ENCODE results near the gene GHSR.

GHSR gene

DNA sequence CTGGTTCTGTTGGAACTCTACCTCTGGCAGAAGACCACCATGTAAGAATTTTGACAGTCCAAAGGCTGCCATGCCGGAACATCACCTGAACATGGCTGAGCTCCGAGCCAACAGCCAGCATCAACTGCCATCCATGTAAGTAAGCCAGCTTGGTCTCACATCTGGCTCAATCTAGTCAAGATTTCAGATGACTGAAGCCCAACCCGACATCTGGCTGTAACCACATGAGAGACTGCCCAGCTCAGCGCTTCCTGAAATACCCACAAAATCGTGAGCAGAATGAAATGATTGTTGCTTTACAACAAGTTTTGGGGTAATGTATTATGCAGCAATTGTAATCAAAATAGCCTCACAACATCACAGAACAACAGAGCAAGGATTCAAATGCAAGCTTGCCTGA, 32.9 kb downstream of the GHSR start:
- DNase-seq: no peak

DNA sequence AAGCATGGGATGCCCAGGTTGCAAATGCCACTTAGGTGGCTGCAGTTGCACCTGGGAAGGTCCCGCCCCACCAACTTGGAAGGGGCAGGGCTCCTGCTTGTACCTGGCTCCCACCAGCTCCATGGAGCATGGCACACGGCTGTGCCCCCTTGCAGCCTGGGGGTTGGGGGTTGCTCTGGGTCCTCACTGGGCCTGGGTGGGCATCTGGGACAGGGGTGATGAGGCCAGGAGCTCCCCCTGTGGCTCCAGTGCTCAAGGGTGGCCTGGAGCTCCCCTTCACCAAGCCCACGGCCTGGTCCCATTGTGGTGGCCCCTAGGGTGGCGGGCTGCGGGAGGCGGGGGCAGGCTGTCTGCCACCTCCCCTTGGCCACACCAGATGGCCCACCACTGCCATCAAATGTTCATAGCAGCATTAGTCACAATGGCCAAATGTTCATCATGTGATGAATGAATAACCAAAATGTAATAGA, 36.7 kb downstream of the GHSR start:
- no peak for DNase-seq

DNA sequence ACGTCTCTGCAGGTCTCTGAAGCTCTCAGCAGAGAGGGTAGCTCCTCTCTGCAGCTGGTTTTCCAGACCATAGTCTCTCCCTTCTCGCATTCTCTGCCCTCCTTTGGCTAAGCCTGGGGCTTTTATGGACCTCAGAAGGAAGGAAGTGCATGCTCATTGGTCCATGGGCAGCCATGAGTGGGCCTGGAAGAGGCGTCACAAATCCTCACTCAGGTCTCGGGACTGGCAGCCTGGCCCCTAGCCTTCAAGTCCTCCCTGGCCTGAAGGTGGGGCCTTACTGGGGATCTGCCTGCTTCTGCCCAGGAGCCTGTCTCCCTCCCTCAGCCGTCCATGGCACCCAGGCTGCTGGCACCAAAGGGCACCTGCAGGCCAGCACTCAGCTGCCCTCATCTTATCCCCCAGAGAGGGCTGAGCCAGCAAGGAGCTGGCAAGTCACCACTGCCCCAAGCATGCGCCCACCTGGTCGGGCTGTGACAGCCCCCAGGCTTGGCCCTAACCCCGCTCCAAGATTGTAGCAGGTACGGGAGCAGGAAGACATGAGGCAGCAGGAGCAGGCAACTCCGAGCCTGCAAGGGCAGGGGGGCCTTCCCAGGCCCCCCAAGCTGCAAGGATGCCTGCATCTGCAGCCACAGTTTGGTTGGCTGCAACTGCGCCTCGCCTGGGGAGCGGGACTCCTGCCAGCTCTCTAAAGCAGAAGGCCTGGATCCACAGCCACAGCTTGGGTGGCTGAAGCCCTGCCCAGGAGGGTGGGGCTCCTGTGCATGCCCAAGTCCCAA, 37.4 kb downstream of the GHSR start:
- no peak for DNase-seq

DNA sequence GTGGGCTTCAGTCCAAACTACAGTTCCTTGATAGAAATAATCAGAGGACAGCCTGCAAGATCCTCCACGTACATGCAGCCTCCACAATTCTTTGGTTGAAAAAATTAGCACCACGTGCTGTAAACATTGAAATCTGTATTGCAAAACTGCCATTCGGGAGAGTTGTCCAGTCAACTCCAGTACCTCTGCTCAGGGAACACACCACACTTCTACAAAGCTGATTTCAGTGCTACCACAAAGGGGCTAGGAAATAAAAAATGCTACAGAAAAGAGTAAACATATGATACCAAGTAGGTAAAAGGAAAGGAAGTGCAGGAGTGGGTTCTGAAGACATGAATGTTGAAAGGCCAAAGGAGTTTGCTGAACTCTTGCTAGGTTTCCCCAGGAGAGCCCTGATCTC, 40.4 kb downstream of the GHSR start:
- no peak for DNase-seq

DNA sequence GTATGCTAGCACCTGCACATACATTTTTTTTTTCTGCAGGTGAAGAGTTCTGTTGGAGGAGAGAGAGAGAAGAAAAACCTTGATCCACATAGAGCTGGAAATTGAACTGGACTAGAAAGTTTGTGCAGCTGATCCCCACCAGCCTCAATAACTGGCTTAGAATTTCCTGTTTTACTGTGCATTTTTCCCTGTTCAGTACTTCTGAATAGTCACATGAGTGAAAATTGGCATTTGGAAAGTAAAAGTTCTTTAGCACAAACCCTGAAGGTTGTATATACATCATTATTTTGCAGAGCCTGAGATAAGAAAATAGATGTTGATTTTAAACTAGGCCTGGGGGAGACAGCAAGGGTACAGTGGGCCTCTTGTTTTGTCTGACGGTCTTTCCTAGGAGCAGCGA, 42.3 kb downstream of the GHSR start:
- no peak for DNase-seq

DNA sequence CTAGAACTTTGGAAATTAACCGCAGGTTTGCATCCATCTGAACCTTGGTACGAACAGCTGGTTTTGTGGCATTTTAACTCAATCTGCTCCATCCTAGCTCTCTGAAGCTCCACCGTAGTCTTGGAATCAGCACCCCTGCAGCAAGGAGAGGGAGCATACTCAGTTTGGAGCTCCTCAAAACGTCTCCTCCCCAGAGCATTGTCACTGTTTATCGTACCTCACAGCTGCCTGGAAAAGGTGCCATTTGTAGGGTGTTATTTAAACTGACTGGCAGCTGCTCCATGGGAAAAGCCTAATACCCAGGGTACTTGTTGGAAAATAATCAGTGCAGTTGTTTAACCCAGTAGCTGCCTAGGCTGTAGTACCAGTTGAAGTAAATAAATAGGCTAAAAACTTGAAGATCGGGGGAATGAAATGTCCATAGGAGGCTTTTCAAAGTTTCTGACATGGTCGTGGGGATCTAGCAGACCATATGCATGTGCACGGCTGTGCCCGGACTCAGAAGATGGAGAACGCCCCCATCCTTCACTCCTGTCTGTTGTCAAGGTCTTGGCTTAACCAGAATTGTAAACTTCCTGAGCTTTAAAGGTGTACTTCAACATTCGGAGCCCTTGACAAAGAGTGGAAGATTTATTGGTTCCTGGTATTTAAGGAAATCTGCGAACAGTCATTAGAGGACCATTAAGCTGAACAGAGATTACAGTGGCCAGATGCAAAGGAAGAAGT, 43.9 kb downstream of the GHSR start:
- DNase-seq: no peak

DNA sequence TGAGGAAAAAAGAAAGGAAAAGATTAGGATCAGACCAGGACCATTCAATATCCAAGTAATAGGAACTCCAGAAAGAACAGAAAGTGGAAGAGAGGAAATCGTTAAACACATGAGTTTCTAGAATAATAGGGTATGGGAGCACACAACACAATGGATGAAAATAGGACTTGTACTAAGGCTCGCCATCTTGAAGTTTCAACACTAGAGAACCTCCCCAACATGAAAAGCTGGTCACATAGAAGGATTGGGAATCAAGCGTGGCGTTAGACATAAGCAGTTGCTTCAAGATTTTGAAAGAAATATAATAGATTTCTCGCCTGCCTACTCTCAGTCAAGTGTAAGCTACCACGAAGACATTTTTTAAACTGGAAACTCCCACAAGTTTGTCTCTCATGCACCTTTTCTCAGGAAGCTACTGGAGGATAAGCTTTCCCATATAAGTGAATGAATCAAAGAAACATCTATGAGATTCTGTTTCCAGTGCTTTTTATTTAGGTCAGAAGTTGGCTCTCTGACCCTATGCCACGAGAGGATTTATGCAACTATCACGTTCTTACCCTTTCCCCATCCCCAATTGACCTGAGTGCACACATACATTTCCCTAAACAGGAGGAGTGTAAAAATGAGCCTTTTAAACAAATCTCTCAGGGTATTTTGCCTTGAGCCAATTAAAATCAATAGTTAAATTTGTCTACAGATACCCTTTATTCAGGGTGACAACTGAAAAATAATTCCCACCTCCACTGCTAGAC, 45.2 kb downstream of the GHSR start:
- no peak for DNase-seq

DNA sequence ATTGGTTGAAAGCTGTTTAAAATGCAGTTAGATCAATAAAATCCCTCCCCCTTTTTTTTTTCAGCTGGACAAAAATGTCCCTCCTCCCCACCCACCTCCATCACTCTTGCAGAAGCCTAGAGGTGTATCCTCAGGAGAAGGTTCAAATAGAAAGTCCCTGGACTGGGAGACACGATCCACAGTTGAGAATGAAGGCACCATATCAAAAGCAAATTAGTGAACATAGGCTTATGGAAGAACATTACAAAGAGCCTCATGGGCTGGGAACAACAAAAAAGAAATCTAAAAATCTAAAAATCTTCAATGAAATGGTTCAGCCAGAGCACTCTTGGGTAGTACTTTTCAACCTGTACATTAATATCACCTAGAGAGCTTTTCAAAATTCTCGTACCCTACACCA, 46.2 kb downstream of the GHSR start:
- DNase-seq: no peak

DNA sequence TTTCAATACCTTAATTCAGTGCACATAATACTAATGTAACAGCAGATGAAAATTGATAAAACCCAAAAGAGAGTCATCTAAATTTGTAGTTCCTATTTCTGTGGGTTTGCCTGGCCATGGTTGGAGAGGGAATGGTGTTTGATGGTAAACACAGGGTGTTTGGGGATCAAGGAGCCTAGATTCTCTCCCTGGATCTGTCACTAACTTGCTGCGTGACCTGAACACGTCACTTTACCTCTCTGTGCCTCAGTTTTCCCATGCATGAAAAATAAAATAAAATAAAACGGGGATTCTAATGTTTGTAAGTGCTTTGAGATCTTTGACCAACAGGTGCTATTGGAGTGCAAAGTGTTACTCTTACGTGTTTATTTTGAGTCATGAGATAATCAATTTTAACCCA, 49.8 kb downstream of the GHSR start:
- no peak for DNase-seq

DNA sequence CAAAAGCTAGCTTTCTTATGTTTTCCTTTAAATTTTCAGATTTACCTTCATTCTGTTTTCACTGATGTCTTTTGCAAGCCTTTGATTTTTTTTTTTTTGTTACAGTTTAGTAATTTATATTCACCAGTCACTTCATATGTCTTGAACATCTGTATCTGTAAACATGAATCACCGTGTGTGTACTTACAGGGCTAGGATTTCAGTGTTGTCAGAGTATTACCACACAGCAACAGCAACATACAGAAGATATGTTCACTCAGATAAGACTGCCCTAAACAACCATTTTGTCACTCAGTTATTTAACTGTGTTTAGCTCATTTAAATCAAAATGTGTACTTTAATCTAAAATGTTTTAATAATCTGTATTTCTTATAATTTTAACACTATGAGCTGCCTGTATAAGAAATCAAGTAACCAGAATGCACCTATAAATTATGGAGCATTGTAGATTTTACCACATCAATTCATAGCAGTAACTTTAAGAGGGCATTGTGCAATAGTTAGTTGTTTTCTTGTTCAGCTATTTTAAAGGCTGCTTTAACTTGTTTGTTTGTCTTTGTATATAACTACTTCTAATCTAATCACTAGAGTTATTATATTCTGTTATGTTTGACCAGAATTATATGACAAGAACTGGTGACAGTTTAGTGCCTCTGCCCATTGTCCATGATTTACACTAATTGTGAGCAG, 50.4 kb downstream of the GHSR start:
- no peak for DNase-seq

DNA sequence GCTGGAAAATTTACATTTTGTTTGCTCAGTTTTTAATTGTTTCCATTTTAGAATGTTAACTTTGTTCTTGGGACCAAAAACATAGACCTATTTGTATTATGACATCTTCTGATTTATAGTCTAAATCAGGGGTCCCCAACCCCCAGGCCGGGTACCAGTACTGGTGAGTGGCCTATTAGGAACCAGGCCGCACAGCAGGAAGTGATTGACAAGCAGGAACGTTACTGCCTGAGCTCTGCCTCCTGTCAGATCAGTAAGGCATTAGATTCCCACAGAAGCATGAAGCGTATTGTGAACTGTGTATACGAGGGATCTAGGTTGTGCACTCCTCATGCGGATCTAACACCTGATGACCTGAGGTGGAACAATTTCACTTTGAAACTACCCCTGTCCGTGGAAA, 51.9 kb downstream of the GHSR start:
- DNase-seq: no peak

DNA sequence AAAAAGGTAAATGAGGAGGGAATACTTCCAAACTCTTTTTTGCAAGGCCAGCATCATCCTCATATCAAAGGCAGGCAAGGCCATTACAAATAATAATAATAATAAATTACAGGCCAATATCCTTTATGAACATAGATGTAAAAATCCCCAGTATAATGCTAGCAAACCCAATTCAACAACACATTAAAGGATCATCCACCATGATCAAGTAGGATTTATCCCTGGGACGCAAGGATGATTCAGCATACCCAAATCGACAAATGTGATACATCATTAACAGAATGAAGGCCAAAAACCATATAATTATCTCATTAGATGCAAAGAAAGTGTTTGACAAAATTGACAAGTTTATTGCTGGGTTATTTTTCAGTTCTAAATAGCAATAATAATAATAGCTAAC, 53.6 kb downstream of the GHSR start:
- no peak for DNase-seq
